HepG2 (cell line): ENCODE data around the gene ARL3. TPM values are rescaled to one million over a fixed set of nuclear protein-coding genes. Genes with fewer than 3 reads are reported as not detected.

Experiments
- AGO2 ChIP-seq: fragments of 200-400 bp; formaldehyde crosslinking; optimal IDR thresholded peaks from 2 replicates; pipeline ENCODE3; 2017; ENCODE audit warnings: mild to moderate bottlenecking, low read depth, low read length, moderate library complexity
- ETV5 ChIP-seq: IDR thresholded peaks from 2 replicates; pipeline ENCODE4 v1.6.1; 2018; ENCODE audit warnings: missing biosample characterization, missing genetic modification reagents, inconsistent platforms, borderline replicate concordance
- HOXA3 ChIP-seq: sonication (generic); formaldehyde crosslinking; IDR thresholded peaks from 2 replicates; pipeline ENCODE4 v1.5.0; 2020; ENCODE audit warnings: missing genetic modification reagents
- IRF9 ChIP-seq: sonication (generic); formaldehyde crosslinking; IDR thresholded peaks from 2 replicates; pipeline ENCODE4 v1.8.0; 2022; ENCODE audit warnings: missing genetic modification reagents, mild to moderate bottlenecking, borderline replicate concordance
- ISX ChIP-seq: sonication (generic); formaldehyde crosslinking; conservative IDR thresholded peaks from 2 replicates; pipeline ENCODE4 v1.5.0; 2020; ENCODE audit warnings: missing genetic modification reagents
- POLR2A ChIP-seq, 2 experiments: IDR thresholded peaks; 2 replicates each; pipeline ENCODE4 v1.6.1; 2011; ENCODE audit warnings: low read depth in 2 of 2, low read length in 2 of 2, mild to moderate bottlenecking in 1 of 2, moderate library complexity in 1 of 2; ENCODE audit not compliant: insufficient read depth in 1 of 2
- RBFOX2 ChIP-seq: fragments of 200-400 bp; formaldehyde crosslinking; IDR thresholded peaks from 2 replicates; pipeline ENCODE4 v1.6.1; 2017; ENCODE audit warnings: low read depth, mild to moderate bottlenecking, low read length
- SRSF4 ChIP-seq: fragments of 200-400 bp; formaldehyde crosslinking; IDR thresholded peaks from one replicate; pipeline ENCODE4 v1.6.1; 2018; ENCODE audit warnings: mild to moderate bottlenecking, low read depth, low read length, moderate library complexity; ENCODE audit not compliant: poor library complexity, severe bottlenecking
- THAP9 ChIP-seq: sonication (generic); formaldehyde crosslinking; IDR thresholded peaks from 2 replicates; pipeline ENCODE4; 2020; ENCODE audit warnings: missing genetic modification reagents, mild to moderate bottlenecking, borderline replicate concordance
- WIZ ChIP-seq: sonication (generic); formaldehyde crosslinking; IDR thresholded peaks from 2 replicates; pipeline ENCODE4 v1.5.1; 2020; ENCODE audit warnings: mild to moderate bottlenecking, missing genetic modification reagents
- ZBTB7B ChIP-seq: sonication (generic); formaldehyde crosslinking; IDR thresholded peaks from 2 replicates; pipeline ENCODE4 v1.4.0; 2020; ENCODE audit warnings: missing genetic modification reagents
- ZNF136 ChIP-seq: sonication (generic); formaldehyde crosslinking; IDR thresholded peaks from 2 replicates; pipeline ENCODE4 v1.8.1; 2022; ENCODE audit warnings: low read depth, mild to moderate bottlenecking, moderate library complexity, missing genetic modification reagents
- ZNF362 ChIP-seq: sonication (generic); formaldehyde crosslinking; IDR thresholded peaks from 2 replicates; pipeline ENCODE4 v1.4.0; 2020; ENCODE audit warnings: missing genetic modification reagents, mild to moderate bottlenecking, borderline replicate concordance
- ZNF432 ChIP-seq: sonication (generic); formaldehyde crosslinking; IDR thresholded peaks from 2 replicates; pipeline ENCODE4 v1.5.0; 2020; ENCODE audit warnings: missing genetic modification reagents, mild to moderate bottlenecking, borderline replicate concordance
- ZNF605 ChIP-seq: sonication (generic); formaldehyde crosslinking; IDR thresholded peaks from 2 replicates; pipeline ENCODE4 v1.8.0; 2022; ENCODE audit warnings: mild to moderate bottlenecking, missing genetic modification reagents
- ZNF772 ChIP-seq: sonication (generic); formaldehyde crosslinking; IDR thresholded peaks from 2 replicates; pipeline ENCODE4 v1.5.0; 2020; ENCODE audit warnings: mild to moderate bottlenecking, missing genetic modification reagents
- ZNF839 ChIP-seq: sonication (generic); formaldehyde crosslinking; IDR thresholded peaks from 2 replicates; pipeline ENCODE4 v1.4.0; 2020; ENCODE audit warnings: missing genetic modification reagents, mild to moderate bottlenecking, borderline replicate concordance
- ZNF879 ChIP-seq: sonication (generic); formaldehyde crosslinking; IDR thresholded peaks from 2 replicates; pipeline ENCODE4 v1.8.1; 2023; ENCODE audit warnings: missing genetic modification reagents
- polyA plus RNA-seq, 8 experiments: library from polyadenylated mRNA; depleted of rRNA in 3 of 8; stranded (reverse) in 7 of 8; unstranded in 1 of 8; fragments of >200 nt; fragmentation: Illumina TruSeq in 4 of 8; extraction: Trizol in 4 of 8; gene quantifications; 2 replicates each; pipeline versions ENCODE4 v1.2.1 to v1.2.3, GENCODE V29; 2011 to 2016; ENCODE audit warnings: low read depth in 4 of 8, missing spikeins in 1 of 8, mixed read lengths in 1 of 8; ENCODE audit not compliant: insufficient read depth in 1 of 8
- total RNA-seq, 5 experiments: library from RNA; depleted of rRNA; stranded (reverse); fragments of >200 nt; fragmentation: Illumina TruSeq; extraction: Trizol; gene quantifications; 2 replicates each; pipeline ENCODE4 v1.2.3, GENCODE V29; 2016; ENCODE audit warnings: low read depth in 1 of 5

ARL3 gene
- total and polyA plus RNA-seq, 2 of the 13 experiments (the other 11 are each of a cell fraction or from before 2014, with no cell fraction given) = 5.2 to 6.6 TPM

GRCh38 chr10:102642736-102643335, 71.4 kb downstream of the ARL3 start (continued):
- TF ChIP-seq ETV5 (CRISPR knock-in tag) = peak; percentile 39; the same call in 1 of the 2 replicates
- TF ChIP-seq ISX (CRISPR knock-in tag) = no peak
- TF ChIP-seq ZNF136 (CRISPR knock-in tag) = no peak
- TF ChIP-seq ZNF432 (CRISPR knock-in tag) = no peak
- peak; percentile 75 for TF ChIP-seq RBFOX2
- peak in 1 of 2 experiments; percentile 12; a peak in 1 of 4 replicates for TF ChIP-seq POLR2A (IDR thresholded peaks at IDR 0.05; ENCODE audit: insufficient read depth in 1 of 2, low read depth in 2 of 2, low read length in 2 of 2)
- peak; percentile 37; the same call in 1 of the 2 replicates for TF ChIP-seq HOXA3 (CRISPR knock-in tag)
- no peak for TF ChIP-seq ZNF605 (CRISPR knock-in tag)
- no peak for TF ChIP-seq THAP9 (CRISPR knock-in tag)
- no peak for TF ChIP-seq ZBTB7B (CRISPR knock-in tag)
- no peak for TF ChIP-seq ZNF362
- TF ChIP-seq ZNF879 (CRISPR knock-in tag) = no peak
- TF ChIP-seq AGO2 = peak; percentile 81
- no peak for TF ChIP-seq ZNF772 (CRISPR knock-in tag)
- no peak for TF ChIP-seq WIZ
- 0 out of 2 replicates have a peak, but pooled peaks have one; percentile 9 for TF ChIP-seq IRF9 (CRISPR knock-in tag)
- TF ChIP-seq ZNF839 = no peak
- no peak for TF ChIP-seq SRSF4
